ENCODE data around the gene NFKB1. TPM values are rescaled to one million over a fixed set of nuclear protein-coding genes. Genes with fewer than 3 reads are reported as not detected.

Gene NFKB1
- total and polyA plus RNA-seq, 12 donors, result 8.2 to 49.1 (median 33.9) TPM

DNA sequence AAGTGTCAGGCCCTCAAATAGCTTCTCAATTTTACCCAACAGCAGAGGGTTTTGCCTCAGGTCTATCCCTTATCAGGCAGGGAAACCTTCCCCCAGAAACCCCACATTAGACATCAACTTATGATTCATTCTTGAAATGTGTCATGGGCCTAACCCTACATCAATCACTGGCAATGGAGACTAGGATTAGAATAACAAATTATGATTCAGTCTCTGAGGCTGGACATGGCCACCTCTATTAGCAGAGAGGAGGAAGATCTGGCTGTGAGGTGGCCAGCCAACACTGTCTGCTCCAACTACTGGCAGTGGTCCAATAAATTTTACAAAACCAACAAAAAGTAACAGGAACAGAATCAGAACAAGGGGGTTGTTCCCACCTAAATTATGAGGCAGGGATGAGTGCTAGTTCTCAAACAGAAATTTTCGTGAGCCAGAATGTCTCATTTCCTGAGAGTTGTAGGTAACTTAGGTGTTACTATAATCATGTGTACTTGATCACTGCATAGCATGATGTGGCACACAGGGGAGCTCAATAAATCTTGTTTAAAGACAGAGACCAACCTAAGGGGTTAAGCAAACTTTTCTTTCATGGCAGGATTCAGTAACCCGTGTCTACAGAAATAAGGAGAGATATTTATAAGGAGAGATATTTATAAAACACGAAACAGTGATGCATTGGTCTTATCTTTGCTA lies 126.8 kb downstream of the NFKB1 start:
- no peaks in the 10 kb centered on the region for H3K4me1 ChIP-seq (replicated peaks in 1 of 2)
- H3K36me3 ChIP-seq (replicated peaks in 1 of 2), result peaks cover 0 to 5% of the 10 kb centered on the region in 2 donors
- TF ChIP-seq, protein P1, sequence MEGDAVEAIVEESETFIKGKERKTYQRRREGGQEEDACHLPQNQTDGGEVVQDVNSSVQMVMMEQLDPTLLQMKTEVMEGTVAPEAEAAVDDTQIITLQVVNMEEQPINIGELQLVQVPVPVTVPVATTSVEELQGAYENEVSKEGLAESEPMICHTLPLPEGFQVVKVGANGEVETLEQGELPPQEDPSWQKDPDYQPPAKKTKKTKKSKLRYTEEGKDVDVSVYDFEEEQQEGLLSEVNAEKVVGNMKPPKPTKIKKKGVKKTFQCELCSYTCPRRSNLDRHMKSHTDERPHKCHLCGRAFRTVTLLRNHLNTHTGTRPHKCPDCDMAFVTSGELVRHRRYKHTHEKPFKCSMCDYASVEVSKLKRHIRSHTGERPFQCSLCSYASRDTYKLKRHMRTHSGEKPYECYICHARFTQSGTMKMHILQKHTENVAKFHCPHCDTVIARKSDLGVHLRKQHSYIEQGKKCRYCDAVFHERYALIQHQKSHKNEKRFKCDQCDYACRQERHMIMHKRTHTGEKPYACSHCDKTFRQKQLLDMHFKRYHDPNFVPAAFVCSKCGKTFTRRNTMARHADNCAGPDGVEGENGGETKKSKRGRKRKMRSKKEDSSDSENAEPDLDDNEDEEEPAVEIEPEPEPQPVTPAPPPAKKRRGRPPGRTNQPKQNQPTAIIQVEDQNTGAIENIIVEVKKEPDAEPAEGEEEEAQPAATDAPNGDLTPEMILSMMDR (IDR thresholded peaks at IDR 0.05), result no peak
- TF ChIP-seq POLR2A (IDR thresholded peaks at IDR 0.05), result no peak
- no peak overlapping the region for H3K27ac ChIP-seq
- WGBS, 4 donors, result 53 to 77% (median 59%) methylated on average over 3 of the region's 3 CpGs
- no peaks in the 10 kb centered on the region for H3K9me3 ChIP-seq (replicated peaks in 1 of 3)
- no peak overlapping the region for H3K4me3 ChIP-seq
- intact Hi-C loops (cut with DNase I), result loop anchor here in 1 of 2 donors (10.0 kb wide), 1 partner anchor 467 kb away; the partner anchor contains the start of gene BDH2
- H3K27me3 ChIP-seq, result no peaks in the 10 kb centered on the region
- DNase-seq, result no peak

DNA sequence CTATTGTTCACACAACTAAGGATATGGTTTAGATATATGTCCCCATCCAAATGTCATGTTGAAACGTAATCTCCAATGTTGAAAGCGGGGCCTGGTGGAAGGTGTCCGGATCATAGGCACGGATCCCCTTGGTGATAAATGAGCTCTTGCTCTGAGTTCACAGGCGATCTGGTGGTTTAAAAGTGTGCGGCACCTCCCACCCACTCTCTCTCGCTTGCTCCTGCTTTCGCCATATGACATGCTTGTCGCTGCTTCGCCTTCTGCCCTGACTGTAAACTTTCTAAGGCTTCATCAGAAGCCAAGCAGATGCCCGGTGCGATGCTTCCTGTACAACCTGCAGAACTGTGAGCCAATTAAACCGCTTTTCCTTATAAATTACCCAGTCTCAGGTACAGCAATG lies 128.5 kb downstream of the NFKB1 start:
- H3K36me3 ChIP-seq (replicated peaks in 1 of 2), result peaks cover 0 to 5% of the 10 kb centered on the region in 2 donors
- no peak for DNase-seq
- H3K9me3 ChIP-seq (replicated peaks in 1 of 3), result no peaks in the 10 kb centered on the region
- no peak overlapping the region for H3K4me3 ChIP-seq
- TF ChIP-seq, protein P1 (IDR thresholded peaks at IDR 0.05), result no peak
- TF ChIP-seq POLR2A (IDR thresholded peaks at IDR 0.05), result no peak
- WGBS, 4 donors, result 85 to 95% (median 91%) methylated on average over 13 of the region's 13 CpGs
- H3K27ac ChIP-seq, result no peak overlapping the region
- H3K4me1 ChIP-seq (replicated peaks in 1 of 2), result no peaks in the 10 kb centered on the region
- no peaks in the 10 kb centered on the region for H3K27me3 ChIP-seq
- intact Hi-C loops (cut with DNase I), result loop anchor here in 1 of 2 donors (10.0 kb wide), 1 partner anchor 465 kb away; the partner anchor contains the start of gene BDH2

DNA sequence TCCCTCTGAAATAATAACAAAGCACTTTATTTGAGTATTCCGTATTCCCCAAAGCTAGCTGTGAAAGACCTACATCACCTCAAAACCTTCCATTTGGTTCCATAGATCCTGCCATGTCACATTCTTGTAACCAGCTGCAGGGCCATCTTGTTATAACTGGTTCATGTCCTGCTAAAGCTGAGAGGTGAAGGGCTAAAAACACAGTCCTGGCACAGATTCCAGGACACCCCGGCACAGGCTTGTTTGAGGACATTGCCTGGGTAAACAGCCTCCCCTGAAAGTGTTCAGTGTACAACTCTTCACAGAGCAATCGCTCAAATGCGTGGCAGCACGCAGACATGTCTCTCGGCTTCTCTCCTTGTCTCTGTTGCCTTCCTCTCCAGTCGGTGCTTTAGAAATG lies 130.5 kb downstream of the NFKB1 start:
- no peaks in the 10 kb centered on the region for H3K9me3 ChIP-seq (replicated peaks in 1 of 3)
- DNase-seq, result no peak
- TF ChIP-seq, protein P1 (IDR thresholded peaks at IDR 0.05), result no peak
- TF ChIP-seq POLR2A (IDR thresholded peaks at IDR 0.05), result no peak
- WGBS, 4 donors, result 79 to 98% (median 82%) methylated on average over 7 of the region's 7 CpGs
- H3K27ac ChIP-seq, result no peak overlapping the region
- H3K4me3 ChIP-seq, result no peak overlapping the region
- H3K36me3 ChIP-seq (replicated peaks in 1 of 2), result peaks cover 0 to 5% of the 10 kb centered on the region in 2 donors
- H3K27me3 ChIP-seq, result no peaks in the 10 kb centered on the region
- intact Hi-C loops (cut with DNase I), result no loop called here
- no peaks in the 10 kb centered on the region for H3K4me1 ChIP-seq (replicated peaks in 1 of 2)

DNA sequence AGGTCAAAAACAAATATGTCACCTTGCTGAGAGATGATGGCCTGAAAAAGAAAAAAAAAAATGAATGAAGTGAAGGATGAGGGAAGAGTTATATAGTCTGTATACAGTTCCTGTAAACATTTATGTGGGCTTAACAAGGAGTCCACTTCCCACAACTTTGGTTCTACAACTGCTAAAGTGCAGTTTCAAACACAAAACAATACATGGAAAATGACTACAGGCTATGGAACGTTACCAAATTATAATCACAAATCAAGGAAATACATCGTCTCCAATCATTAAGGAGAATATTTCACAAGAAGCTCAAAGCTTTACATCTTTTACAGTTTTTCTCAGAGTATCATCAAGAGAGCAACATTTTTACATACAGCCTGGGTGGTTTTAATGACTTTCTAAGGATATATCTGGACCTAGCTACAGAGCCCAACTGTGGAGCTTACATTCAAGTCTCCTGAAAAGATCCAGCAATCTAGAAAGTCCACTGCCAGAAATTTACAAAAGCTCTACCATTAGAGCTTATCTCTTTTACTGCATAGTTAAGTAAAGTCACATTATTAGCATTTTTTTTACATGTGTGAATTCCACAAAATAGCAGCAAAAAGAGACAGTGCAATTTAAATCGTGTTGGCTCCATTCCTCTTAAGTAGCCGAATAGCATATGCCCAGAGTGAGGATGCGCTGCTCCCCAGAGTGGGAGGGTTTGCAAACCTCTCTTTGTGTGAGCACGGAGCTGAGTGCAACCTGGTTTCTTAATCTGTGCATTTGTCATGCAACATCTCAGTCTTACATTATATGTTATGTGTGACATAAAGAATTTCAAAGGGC lies 131.3 kb downstream of the NFKB1 start:
- no peak overlapping the region for H3K4me3 ChIP-seq
- 60 to 82% (median 61%) methylated on average over 6 of the region's 6 CpGs for WGBS, 4 donors
- H3K27ac ChIP-seq, result no peak overlapping the region
- intact Hi-C loops (cut with DNase I), result no loop called here
- TF ChIP-seq POLR2A (IDR thresholded peaks at IDR 0.05), result no peak
- TF ChIP-seq, protein P1 (IDR thresholded peaks at IDR 0.05), result no peak
- no peaks in the 10 kb centered on the region for H3K27me3 ChIP-seq
- H3K4me1 ChIP-seq (replicated peaks in 1 of 2), result no peaks in the 10 kb centered on the region
- DNase-seq, result no peak
- H3K36me3 ChIP-seq (replicated peaks in 1 of 2), result peaks cover 0 to 5% of the 10 kb centered on the region in 2 donors
- no peaks in the 10 kb centered on the region for H3K9me3 ChIP-seq (replicated peaks in 1 of 3)

Data from adrenal gland (tissue), 12 donors.